ENCODE results near the gene C19orf25. TPM values are rescaled to one million over a fixed set of nuclear protein-coding genes. Genes with fewer than 3 reads are reported as not detected.

C19orf25 gene
- total and polyA plus RNA-seq, 9 of the 15 experiments (the other 6 are each of a cell fraction or from before 2014, with no cell fraction given) = 0.79 to 96.0 (median 36.1) TPM

DNA sequence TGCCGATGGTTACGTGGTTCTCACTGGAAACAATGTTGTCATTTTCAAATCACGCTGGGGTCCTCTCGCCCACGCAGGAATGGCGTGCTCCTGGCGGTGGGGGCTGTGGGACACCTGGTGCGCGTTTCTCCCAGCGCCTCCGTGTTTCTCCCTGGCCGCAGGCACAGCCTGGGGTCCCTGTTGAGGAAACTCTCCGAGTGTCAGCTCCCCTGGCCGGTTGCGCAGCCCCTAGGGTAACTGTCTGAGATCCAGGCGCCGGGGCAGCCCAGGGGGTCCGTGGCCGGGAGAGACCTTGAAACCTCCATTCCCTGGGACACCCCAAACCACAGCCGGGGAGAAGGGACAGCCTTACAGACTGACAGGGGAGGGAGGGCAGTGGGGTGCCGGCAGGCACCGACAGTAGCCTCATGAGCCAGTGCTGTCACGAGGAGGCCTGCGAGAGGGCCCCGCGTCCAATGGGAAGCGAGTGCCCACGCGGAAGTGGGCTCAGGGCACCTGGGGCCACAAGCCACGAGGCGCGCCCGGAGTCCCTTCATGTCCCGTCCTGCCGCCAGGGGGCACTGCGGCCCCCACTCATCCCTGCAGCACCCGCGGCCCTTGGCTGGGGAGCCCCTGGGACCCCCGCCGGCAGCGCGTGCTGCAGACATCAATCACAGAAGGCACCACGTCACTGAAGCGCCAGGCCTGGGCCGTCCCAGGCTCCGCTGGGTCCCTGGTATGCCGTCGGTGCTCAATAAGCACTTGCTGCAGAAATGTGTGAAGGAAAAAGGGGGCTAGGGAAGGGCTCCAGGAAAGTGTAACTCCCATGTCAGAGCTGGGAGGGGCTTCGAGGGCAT is 24.3 kb upstream of the C19orf25 start (continued):
- TF ChIP-seq, protein P1, sequence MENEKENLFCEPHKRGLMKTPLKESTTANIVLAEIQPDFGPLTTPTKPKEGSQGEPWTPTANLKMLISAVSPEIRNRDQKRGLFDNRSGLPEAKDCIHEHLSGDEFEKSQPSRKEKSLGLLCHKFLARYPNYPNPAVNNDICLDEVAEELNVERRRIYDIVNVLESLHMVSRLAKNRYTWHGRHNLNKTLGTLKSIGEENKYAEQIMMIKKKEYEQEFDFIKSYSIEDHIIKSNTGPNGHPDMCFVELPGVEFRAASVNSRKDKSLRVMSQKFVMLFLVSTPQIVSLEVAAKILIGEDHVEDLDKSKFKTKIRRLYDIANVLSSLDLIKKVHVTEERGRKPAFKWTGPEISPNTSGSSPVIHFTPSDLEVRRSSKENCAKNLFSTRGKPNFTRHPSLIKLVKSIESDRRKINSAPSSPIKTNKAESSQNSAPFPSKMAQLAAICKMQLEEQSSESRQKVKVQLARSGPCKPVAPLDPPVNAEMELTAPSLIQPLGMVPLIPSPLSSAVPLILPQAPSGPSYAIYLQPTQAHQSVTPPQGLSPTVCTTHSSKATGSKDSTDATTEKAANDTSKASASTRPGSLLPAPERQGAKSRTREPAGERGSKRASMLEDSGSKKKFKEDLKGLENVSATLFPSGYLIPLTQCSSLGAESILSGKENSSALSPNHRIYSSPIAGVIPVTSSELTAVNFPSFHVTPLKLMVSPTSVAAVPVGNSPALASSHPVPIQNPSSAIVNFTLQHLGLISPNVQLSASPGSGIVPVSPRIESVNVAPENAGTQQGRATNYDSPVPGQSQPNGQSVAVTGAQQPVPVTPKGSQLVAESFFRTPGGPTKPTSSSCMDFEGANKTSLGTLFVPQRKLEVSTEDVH (IDR thresholded peaks at IDR 0.05; ENCODE audit: low read depth, partially characterized antibody) = peak; percentile 53
- TF ChIP-seq, protein P2, sequence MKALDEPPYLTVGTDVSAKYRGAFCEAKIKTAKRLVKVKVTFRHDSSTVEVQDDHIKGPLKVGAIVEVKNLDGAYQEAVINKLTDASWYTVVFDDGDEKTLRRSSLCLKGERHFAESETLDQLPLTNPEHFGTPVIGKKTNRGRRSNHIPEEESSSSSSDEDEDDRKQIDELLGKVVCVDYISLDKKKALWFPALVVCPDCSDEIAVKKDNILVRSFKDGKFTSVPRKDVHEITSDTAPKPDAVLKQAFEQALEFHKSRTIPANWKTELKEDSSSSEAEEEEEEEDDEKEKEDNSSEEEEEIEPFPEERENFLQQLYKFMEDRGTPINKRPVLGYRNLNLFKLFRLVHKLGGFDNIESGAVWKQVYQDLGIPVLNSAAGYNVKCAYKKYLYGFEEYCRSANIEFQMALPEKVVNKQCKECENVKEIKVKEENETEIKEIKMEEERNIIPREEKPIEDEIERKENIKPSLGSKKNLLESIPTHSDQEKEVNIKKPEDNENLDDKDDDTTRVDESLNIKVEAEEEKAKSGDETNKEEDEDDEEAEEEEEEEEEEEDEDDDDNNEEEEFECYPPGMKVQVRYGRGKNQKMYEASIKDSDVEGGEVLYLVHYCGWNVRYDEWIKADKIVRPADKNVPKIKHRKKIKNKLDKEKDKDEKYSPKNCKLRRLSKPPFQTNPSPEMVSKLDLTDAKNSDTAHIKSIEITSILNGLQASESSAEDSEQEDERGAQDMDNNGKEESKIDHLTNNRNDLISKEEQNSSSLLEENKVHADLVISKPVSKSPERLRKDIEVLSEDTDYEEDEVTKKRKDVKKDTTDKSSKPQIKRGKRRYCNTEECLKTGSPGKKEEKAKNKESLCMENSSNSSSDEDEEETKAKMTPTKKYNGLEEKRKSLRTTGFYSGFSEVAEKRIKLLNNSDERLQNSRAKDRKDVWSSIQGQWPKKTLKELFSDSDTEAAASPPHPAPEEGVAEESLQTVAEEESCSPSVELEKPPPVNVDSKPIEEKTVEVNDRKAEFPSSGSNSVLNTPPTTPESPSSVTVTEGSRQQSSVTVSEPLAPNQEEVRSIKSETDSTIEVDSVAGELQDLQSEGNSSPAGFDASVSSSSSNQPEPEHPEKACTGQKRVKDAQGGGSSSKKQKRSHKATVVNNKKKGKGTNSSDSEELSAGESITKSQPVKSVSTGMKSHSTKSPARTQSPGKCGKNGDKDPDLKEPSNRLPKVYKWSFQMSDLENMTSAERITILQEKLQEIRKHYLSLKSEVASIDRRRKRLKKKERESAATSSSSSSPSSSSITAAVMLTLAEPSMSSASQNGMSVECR (CRISPR knock-in tag; IDR thresholded peaks at IDR 0.05) = peak; percentile 75
- TF ChIP-seq, protein P3, sequence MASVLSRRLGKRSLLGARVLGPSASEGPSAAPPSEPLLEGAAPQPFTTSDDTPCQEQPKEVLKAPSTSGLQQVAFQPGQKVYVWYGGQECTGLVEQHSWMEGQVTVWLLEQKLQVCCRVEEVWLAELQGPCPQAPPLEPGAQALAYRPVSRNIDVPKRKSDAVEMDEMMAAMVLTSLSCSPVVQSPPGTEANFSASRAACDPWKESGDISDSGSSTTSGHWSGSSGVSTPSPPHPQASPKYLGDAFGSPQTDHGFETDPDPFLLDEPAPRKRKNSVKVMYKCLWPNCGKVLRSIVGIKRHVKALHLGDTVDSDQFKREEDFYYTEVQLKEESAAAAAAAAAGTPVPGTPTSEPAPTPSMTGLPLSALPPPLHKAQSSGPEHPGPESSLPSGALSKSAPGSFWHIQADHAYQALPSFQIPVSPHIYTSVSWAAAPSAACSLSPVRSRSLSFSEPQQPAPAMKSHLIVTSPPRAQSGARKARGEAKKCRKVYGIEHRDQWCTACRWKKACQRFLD (CRISPR knock-in tag; IDR thresholded peaks at IDR 0.05) = 0 out of 2 replicates have a peak, but pooled peaks have one; percentile 40
- TF ChIP-seq NR2C1 (IDR thresholded peaks at IDR 0.05) (no peak), NR2C1 (tag; IDR thresholded peaks at IDR 0.05) (no peak), TOE1 (IDR thresholded peaks at IDR 0.05; ENCODE audit: borderline replicate concordance) (0 out of 2 replicates have a peak, but pooled peaks have one; percentile 42), TOE1 (CRISPR knock-in tag; IDR thresholded peaks at IDR 0.05; ENCODE audit: borderline replicate concordance, low read depth) (0 out of 2 replicates have a peak, but pooled peaks have one; percentile 66)
- TF ChIP-seq, protein P4, sequence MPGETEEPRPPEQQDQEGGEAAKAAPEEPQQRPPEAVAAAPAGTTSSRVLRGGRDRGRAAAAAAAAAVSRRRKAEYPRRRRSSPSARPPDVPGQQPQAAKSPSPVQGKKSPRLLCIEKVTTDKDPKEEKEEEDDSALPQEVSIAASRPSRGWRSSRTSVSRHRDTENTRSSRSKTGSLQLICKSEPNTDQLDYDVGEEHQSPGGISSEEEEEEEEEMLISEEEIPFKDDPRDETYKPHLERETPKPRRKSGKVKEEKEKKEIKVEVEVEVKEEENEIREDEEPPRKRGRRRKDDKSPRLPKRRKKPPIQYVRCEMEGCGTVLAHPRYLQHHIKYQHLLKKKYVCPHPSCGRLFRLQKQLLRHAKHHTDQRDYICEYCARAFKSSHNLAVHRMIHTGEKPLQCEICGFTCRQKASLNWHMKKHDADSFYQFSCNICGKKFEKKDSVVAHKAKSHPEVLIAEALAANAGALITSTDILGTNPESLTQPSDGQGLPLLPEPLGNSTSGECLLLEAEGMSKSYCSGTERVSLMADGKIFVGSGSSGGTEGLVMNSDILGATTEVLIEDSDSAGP (CRISPR knock-in tag; IDR thresholded peaks at IDR 0.05) = peak; percentile 70
- TF ChIP-seq, protein P5, sequence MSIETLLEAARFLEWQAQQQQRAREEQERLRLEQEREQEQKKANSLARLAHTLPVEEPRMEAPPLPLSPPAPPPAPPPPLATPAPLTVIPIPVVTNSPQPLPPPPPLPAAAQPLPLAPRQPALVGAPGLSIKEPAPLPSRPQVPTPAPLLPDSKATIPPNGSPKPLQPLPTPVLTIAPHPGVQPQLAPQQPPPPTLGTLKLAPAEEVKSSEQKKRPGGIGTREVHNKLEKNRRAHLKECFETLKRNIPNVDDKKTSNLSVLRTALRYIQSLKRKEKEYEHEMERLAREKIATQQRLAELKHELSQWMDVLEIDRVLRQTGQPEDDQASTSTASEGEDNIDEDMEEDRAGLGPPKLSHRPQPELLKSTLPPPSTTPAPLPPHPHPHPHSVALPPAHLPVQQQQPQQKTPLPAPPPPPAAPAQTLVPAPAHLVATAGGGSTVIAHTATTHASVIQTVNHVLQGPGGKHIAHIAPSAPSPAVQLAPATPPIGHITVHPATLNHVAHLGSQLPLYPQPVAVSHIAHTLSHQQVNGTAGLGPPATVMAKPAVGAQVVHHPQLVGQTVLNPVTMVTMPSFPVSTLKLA (conservative IDR thresholded peaks at IDR 0.05) = peak; percentile 74 to 92

Data from K562 (cell line).